Right forelimb (tissue), 1 donor: Measurements from ENCODE around the gene DAPK1.

Experiments used
- DNase-seq: peaks from one replicate; pipeline ENCODE4 v3.0.0-alpha.2; 2018

DAPK1 gene

DNA sequence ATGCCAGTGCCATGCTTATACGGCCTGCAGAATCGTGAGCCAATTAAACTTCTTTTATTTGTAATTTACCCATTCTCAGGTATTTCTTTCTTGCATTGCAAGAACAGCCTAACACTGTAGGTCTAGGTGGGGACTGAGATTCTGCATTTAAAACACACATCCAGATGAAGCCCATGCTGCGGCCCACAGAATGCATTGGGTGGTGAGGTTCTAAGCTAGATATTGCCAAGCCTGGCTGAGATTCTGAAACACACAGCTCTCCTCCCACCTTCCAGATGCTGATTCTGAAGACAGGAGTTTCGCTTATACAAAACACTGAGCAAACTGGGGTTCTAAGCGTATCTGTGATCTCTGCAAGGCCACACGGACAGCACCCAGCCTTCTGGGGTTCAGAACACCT is 75.1 kb downstream of the DAPK1 start:
- DNase-seq = no peak

DNA sequence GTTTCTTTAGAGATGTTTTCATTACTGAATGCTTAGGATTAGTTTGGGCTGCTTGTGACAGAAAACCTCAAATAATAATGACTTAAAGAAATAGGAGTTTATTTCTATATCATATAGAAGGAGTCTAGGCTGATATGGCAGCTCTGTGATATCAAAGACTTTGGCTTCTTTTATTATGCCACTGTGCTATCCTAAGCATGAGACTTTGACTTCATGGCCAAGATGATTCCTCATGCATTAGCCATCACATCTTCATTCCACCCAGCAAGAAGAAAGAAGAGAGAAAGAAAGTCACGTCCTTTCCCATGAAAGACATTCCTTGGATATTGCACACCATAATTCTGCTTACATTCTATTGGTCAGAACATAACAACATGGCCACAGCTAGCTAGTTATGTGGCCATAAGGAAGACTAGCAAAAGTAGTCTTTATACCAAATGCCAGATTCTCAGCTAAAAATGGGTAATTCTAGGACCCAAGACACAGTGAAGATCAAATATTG is 76.2 kb downstream of the DAPK1 start:
- no peak for DNase-seq

DNA sequence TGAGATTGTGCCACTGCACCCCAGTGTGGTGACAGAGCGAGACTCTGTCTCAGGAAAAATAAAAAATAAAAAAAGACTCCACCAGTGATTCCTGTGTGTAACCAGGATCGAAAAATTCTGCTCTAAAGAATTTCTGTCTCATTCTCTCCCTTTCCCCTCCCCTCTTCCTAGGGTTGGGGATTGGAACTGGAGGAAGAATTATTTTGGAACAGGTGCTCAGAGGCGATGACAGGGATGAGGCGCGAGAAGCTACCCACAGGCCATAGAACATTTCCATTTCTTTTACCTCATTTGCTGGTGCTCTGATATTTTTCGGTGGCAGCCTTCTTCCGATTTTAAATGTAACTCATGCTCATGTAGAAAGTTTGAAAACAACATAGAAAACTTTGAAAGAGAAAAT is 80.1 kb downstream of the DAPK1 start:
- DNase-seq = no peak

DNA sequence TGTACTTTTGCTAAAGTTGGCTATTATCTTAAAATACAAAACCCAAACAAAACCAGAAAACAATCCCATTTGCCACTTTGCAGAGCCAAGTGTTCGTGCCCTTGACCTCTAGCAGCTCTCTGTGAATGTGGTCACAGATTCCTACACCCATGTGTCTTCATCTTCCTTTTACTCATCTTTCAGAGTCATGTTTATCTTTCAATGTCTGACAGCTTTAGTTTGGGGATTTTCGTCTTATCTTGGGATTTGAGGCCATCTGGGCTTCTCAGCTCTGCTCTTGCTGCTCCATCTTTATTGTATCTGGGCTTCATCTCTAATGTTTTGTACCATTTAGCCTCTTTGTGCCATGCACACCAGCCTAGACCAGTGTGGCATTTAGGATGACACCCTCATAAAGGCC is 81.0 kb downstream of the DAPK1 start:
- no peak for DNase-seq

DNA sequence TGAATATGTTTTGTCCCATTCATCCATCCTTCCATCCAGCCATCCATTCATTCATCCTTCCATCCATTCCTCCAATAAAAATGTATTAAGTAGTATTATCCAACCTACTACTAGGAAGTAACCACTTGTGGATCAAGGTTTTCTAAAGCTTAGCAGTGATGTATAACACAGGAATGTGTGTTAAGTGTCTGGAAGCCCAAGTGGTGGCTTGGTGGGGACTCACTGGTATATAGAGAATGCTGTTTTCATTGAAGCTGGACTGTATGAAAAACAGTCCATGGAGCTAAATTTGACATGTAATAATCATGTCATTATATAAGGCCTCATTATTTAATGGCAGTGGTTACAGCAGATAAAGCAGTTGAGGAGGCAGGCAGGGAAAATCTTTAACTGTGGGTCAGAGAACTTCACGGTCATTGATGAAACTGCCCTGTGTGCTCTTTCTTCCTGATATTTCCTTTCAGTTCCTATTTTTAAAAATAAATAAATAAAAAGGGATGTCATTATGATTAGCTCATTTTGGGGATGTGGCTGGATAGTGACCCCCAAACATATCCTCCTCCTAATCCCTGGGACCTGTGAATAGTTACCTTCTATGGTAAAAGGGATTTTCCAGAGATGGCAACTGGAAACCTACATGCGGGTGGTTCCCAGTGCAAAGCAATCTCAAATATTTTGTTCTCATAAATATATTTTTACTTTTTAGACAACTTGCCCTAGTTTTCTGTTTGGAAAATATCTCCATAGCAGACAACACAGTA is 82.3 kb downstream of the DAPK1 start:
- DNase-seq = no peak

DNA sequence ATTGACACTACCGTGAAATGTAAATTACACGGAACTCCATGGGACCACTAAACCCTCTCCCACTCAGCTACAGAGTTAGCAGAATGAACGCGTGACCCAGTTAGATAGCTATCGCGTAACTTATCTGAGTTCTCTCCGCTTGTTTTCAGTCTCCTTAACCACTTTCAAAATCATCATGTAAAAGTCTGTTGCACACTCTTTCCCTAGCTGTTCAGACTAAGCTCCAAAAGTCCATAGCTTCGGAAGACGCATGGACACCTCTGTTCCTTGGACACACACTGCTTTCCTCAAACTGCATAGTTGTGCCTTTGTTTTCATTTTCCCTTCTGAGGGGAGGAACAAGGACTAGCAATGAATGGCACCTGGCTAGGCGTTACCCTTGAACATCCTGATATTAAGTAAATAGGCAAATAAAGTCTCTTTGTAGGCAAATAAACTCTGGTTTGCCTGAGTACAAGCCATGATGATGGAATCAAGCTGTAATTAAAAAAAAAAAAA is 83.3 kb downstream of the DAPK1 start:
- DNase-seq = no peak

DNA sequence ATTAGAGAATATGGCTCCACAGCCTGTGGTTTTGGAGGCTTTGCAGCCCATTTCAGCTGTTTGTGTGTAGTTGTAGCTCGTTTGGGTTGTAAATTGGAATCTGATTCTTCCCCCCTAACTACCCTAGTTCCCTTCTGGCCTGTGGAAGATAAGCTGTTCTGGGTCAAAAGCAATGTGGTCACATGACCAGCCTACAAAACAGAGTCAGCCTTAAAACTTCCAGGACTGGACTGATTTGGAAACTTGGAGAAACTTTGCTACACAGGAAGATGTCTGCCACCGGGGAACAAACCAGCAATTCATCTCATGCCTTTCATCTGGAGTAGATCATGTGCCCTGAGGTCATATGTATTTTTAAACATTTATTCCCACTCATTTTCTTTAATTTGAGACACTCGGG is 83.8 kb downstream of the DAPK1 start:
- no peak for DNase-seq

DNA sequence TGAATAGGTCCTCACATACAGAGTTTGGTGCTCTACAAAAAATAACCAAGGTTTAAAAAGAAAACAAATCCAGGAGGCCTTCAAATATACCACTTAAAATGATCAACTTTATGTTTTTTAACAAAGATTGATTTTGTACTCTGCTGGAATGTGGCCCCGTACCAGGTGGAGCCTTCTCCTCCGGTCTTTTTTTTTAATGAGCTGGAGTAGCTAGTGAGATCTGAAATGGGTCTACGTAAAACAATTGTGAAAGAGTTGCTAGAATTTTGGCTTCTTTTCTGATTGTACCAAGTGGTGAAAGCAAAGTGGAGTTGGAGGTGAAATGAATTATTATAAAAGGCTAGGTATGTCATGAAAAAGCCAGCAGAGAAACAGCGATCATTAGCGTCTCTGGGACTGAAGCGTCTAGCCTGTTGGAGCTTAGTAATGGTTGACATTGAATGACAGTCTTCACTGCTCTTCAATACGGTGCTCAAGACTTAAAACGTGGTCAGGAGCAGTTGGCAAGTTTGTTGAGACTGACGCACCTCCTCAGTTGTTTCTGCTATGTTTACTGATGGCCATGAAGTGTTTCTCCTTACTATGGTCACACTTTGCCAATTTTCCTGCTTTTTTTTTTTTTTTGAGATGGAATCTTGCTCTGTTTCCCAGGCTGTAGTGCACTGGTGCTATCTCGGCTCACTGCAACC is 84.4 kb downstream of the DAPK1 start:
- DNase-seq = no peak

DNA sequence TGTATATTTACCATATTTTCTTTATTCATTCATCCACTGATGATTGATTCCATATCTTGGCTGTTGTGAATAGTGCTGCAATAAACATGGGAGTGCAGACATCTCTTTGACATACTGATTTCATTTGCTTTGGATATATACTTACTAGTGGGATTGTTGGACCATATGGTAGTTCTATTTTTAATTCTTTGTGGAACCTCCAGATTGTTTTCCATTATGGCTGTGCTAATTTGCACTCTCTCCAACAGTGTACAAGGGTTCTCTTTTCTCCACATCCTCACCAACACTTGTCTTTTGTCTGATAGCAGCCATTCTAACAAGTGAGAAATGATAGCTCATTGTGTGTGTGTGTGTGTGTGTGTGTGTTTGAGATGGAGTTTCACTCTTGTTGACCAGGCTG is 86.7 kb downstream of the DAPK1 start:
- no peak for DNase-seq

DNA sequence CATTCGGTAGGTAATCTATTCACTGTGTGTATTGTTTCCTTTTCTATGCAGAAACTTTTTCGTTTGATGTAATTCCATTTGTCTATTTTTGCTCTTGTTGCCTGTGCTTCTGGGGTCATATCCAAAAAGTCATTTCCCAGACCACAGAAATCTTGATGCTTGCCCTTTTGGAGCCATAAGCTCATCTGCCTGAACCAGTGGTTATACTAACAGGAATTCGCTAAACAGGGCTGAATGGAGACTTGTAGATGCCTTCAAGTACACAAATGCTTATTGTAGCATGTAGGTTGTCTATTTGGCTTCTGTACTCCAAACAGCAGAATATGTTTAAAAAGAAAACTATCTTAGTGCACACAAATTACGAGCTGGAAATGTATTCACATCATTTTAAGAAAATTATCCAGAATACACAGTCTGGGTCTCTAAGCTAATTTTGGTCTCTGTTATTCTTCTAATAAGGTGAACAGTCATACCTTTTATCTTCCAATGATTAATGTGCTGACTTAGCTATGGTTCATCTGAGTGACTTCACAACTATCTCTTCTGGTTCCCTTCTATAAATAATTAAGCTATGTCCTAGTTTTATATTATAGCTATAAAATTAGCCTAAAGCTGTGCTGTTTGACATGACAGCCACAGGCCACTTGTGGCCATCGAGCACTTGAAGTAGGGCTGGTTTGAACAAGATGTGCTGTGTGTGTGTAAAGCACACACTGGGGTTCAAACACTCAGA is 87.6 kb downstream of the DAPK1 start:
- DNase-seq = no peak

DNA sequence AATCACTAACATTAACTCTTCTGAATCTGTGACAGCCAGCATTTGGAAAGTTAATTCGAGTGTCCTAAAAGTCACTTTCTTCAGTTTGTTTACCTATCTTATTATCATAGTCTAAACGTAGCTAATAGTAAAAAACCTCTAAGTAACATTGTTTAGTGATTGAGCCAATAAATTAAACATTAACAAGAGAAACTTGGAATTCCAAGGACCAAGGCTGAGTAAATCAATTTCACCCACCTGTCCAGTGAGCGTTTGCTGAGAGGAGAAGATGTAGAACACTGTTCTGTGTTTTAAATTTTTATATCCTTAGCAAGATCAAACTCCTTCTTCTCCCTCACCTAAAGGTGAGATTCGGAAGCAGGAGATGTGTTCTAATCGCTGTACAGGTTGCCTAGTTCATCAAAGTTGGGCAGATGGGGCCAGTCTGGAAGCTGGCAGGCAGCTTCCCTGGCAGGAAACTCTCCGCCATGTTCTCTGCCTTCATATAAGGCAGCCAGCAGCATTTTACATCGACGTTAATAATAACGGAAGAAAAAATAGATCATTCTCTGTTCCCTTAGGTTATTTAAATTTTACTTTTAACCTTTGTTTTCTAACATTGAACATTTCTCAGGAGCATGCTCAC is 89.2 kb downstream of the DAPK1 start:
- DNase-seq = no peak

DNA sequence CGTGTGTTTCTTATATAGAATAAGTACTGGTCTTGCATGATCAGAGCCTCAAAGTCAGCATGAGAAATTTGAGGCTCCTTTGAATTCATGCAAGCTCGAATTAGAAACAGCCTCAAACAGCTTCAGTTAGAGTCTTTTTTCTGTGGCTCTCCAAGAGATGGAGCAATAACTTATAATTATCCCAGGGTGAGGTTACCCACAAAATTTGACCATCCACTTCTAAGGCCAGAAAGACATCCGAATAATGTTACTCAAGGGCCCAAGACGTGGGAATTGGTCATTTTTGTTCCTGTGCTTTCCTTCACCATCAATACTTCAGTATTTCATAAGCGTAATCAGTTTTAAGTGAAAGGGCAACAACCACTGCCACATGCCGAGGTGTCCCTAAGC is 89.7 kb downstream of the DAPK1 start:
- DNase-seq = no peak

DNA sequence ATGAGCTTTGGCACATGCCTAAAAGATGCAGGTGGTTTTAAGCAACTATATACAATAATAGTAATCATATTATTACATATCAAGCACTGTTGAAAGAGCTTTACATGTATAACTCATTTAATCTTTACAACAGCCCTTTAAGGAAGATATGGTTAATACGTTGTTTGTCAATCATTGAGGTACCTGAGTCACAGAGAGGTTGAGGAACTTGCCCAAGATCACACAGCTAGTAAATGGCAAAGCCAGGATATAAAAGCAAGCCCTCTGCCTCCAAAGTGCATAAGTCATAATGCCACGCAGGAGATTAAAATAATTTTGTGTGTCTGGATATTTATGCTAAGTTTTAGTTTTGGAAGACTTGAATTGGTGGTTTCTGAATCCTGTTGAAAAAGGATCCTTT is 90.2 kb downstream of the DAPK1 start:
- DNase-seq = no peak

DNA sequence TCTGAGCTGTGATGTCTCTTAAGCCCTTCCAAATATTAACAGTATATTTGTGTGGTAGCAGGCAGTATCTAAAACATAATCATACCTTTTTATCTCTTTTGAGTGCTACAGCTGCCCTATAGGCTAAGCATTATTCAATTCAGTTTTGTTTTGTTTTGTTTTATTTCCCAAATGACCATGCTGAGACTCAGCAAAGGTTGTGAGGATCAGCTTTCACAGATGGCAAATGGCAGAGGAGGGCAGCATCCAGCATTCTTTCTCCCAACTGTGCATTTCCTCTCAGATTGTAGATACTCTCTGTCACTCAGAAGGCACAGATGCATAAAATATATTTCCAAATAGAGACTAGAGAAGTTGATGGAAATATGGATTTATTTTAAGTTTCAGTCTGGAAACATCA is 90.7 kb downstream of the DAPK1 start:
- no peak for DNase-seq

DNA sequence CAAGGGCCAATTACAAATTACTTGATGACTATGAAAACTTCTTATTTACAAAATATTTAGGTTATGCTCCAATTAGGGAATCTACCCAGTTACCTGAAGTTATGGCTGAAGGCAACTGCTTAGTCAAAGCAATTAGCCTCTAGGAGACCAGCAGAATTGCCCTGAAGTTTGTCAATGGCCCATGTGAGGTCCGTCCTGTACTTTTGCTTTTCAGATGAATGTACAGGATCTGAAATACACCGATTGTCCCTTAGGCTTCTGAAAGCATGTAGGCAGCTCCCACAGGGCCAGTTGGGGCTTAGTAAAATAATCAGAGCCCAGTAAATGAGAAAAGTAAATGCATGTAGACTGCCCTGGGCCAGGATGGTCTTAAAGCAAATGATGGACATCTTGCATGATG is 93.3 kb downstream of the DAPK1 start:
- no peak for DNase-seq

DNA sequence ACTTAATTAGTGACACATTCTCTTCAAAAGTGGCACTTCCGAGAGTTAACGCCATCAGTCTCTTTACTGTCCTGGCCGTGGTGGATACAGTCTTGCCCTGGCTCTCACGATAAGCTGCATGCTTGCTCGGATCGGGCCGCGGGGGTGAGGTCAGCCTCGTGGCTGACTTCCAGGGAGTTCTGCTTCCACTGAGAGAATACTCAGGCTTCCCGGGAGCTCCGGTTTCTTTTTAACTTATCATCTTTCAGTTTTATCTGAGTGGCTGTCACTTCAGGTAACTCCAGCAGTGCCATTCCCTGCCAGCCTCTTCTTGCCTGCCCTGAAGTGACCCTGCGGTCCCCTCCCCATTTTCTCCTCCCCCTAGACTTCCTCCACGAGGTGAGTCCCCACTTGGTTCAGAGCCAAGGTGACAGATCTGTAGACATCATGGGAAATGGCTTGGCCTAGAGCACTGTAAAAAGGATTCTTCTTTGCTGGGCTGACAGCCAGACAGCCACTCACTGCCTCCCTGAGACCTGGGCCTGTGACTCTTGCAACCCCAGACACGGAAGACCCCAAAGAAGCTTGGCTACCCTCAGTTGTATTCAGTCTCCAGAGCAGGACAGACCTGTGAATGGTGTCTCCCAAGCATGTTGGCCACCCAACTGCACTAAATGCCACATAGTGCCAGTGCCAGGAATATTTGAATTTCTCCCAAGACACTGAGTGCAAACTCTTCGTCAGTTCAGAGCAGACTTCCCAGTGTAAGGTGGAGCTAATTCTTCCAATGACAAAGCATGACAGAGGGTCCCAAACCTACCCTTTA is 95.1 kb downstream of the DAPK1 start:
- no peak for DNase-seq

DNA sequence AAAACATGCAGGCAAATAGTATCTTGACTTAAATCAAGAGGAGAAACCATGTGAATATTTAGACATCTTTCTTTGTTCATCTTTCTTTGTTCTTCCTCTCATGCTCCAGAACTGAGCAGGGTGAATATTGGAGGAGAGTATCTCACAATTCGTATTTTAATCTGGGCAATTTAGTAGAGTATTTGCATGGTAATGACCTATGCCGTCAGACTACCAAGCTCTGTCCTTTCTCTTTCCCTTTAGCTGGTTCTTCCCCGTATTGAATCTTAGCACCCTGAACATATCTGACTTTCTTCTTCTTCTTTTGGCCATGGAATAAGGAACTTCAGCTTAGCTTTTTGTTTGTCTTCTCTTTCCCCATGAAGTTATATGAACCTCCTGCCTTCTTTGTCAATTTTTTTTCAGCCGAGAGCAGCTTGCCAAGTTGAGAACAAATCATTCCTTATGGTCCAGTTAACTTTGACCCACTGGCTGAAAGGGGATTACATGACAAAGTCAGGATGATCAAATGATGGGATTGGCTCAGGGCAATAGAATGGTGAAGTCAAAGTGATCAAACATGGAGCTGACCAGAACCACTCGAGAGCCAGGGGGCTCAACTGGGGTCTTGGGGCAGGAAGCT is 95.8 kb downstream of the DAPK1 start:
- no peak for DNase-seq

DNA sequence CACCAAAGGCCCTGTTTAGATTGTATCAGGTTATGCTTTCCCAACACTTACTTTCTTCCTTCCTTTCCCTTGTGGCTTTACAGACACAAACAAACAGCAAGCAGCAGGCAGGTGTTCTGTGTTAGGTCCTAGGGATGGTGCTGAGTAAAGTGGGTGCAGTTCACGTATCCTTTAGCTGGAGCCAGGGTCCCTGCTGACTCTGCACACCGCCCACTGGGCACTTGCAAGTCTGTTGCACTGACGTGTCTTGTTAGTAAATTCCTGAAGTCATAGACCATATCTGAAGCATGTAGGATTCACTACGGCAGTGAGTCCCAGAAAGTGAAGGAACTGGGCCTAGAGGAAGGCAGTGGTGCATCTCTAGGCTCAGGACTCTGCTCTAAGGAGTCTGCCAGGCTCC is 96.5 kb downstream of the DAPK1 start:
- DNase-seq = no peak

DNA sequence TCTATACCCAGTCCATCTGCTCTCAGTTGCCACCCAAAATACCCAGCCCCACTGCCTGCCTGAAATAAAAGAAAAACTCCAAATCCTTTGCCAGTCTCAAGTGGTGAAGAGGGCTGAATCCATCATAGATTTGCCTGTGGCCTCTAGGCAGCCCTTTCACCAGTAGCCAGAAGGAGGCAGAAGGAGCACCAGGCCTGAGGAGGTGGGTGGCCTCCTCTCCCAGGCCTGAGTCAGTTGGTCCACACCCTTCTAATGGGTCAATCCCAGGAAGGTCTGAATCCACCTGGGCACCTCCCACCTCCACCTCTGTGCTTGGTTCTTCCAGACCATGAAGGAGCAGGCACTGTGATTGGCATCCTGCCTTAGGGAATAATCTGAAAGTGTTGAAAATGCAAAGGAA is 97.0 kb downstream of the DAPK1 start:
- no peak for DNase-seq

DNA sequence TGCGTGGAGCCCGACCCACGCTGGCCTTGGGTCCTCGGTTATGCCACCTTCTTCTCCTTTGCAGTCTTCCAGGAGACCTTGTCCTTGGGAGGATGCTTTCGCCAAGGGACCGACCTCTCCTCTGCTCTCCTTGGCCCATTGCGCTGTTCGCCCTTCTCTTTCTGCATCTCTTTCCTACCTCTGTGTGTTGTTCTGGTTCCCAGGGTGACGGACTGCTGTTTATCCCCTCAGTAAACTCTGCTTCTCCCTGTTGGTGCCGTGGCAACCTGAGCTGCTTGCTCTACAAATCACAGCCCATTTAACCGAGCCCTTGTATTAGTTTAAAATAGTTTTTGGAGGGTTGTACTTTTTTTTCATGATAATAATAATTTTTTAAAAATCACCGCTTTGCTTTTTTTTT is 97.9 kb downstream of the DAPK1 start:
- no peak for DNase-seq

DNA sequence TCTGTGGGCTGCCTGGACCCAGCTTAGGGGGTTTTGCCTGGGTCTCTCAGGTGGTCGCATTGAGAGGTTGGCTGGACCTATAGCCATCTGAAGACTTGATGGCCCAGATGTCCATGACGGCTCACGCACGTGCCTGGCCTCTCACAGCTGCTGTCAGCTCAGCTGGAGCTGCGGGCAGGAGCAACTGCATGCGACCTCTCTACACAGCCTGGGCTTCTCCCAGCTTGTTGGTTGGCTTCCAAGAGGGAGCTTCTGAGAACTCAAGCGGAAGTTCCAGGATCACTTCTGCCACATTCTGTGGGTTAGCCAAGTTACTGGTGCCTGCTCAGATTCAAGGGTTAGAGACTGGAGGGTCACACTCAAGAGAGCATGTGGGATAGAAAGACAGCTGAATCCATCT is 99.2 kb downstream of the DAPK1 start:
- DNase-seq = no peak
